Stimulated activated CD4-positive, alpha-beta T cell treated with anti-CD3 and anti-CD28 coated beads, Interleukin-1b, Interleukin-23, amount 100 ng/mL, for 1 hour (primary cell): ENCODE data around the gene RREB1.

Source experiments
- DNase-seq, 2 donors: peaks; one replicate each; pipeline ENCODE4 v3.0.0-alpha.2; 2020; ENCODE audit warnings: low read depth in 2 of 2

Gene RREB1

DNA sequence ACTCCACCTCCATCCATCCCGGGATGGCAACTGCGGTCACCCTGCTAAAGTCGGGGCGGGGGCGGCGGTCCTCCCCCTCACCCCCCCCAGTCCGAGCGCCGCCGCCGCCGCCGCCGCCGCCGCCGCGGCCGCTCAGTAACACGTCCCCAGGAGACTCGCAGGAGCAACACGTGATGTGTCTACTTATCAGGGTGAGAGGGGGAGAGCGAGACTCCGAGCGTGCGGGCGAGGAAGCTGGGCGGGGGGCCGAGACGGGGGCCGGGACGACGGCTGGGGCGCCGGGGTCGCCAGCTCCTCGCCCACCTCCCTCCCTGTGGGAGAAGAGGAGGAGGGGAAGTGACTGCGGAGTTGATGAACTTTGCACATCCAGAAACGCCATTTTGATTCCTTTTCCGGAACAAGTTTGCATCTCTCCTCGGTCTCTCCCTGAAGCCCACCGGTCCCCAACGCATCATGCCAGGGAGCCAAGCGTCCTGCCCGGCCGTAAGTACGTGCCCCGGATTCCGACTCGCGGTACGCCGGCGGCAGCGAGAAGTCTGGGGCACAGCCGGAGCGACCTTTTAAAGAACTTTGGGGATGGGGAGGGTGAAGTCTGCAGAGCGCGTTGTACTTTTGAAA, at the start of gene RREB1:
Gene RREB1 (plus strand): TSS at position 384 of the 618 bp plus-strand sequence. CDS start 73,951 bp downstream, outside the sequence.
- no peak for DNase-seq

DNA sequence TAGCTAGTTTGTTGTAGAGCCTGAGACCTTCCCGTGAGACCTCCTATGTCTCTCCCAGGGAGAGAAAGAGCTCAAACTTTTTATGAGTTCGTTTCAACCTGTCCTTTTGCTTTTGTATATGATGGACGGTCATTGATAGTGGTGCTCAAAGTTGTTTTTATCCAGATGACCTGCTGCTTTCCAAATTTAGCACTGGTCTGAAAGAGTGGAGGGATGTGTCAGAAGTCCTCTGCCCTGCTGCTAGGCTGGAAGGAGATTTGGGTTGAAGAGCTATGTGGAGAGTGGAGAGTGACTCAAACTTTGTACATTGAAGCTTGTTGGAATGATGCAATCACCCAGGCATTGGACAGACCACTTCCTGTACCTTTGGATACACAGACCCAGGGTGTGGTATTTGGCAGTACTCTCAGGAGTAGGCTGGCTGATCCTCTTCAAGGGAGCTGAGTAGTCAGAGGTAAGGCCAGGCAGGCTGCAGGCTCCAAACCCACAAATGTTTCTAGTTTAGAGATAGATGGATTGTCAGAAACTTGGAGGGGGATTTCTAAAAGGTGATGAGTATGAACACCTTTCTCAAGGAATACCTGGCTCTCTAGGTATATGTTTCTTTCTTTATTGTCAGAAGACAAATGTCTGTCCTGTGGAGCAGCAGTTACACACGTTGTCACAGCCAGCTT, 49.4 kb upstream of the RREB1 start:
- DNase-seq, result no peak

DNA sequence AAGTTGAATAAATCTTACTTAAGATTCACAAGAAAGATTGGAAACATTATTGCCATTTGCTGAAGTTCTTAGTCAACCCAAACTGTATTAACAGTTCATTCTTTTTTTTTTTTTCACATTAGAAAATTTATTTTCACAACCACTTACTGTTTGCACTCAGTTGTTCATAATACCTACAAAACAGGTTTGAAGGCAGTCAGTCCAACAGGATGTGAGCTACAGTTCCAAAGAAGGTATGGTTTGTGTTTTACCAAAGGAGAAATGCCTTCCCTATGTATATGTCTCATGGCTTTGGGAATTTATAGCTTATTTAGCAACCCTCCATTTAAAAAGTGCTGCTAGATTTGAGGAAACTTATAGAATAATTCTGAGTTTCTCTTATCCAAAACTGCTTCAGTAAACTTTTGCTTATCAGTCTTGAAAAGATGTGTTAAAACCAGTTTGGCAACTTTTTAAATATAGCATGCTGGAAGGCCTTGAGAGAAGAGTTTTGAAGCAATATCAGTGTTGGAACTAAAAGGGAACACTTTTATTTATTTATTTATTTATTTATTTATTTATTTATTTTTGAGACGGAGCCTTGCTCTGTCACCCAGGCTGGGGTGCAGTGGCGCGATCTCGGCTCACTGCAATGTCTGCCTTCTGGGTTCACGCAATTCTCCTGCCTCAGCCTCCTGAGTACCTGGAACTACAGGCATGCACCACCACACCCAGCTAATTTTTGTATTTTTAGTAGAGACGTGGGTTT, 46.8 kb upstream of the RREB1 start:
- no peak for DNase-seq

- DNase-seq, result no peak
Measured at GRCh38 chr6:7062451-7063162, 45.2 kb upstream of the RREB1 start.

DNA sequence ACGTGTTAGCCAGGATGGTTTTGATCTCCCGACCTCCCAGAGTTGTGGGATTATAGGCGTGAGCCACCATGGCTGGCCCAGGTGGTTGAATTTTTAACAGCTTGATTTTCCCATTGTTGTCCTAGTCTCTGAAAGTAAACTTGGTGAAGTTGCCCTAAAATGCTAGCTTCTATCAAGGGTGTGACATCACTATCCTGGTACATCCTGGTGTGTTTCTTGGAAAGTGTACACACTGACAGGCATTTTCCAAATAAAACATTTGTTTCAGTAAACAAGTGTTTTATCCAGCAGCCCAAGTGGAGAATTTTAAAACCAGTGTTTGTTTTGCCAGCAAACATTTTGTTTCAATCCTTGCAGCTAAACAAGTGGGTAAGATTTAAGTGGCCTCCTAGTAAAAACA, 40.5 kb upstream of the RREB1 start:
- DNase-seq, result no peak

- DNase-seq, result no peak
Measured at GRCh38 chr6:7071405-7071804, 36.4 kb upstream of the RREB1 start.

DNA sequence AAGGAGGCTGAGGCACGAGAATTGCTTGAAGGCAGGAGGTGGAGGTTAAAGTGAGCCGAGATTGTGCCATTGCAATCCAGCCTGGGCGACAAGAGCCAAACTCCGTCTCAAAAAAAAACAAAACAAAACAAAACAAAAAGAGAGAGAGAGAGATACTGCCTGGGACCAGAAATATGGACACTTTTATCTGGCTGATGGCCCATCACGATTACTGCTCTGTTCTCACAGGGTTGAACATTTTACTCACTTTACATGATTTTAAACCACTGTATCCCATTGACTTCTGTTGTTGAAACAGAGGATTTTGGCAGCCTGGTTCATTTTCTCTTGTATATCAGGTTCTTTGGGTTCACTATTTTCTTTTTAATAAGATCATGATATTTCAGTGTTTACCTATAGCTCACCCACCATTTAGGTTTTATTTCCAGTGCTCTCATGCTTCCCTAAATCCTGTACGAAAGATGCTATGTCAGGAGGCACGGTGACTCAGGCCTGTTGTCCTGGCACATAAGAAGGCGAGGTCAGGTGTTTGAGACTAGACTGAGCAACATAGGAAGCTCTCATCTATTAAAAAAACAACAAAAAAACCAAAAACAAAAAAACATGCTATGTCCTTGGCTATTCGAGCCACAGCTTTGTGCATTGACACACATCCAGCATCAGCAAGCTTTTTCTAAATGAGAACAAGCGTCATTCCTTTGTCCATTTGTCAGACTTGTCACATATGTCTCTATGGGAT, 34.5 kb upstream of the RREB1 start:
- no peak for DNase-seq

DNA sequence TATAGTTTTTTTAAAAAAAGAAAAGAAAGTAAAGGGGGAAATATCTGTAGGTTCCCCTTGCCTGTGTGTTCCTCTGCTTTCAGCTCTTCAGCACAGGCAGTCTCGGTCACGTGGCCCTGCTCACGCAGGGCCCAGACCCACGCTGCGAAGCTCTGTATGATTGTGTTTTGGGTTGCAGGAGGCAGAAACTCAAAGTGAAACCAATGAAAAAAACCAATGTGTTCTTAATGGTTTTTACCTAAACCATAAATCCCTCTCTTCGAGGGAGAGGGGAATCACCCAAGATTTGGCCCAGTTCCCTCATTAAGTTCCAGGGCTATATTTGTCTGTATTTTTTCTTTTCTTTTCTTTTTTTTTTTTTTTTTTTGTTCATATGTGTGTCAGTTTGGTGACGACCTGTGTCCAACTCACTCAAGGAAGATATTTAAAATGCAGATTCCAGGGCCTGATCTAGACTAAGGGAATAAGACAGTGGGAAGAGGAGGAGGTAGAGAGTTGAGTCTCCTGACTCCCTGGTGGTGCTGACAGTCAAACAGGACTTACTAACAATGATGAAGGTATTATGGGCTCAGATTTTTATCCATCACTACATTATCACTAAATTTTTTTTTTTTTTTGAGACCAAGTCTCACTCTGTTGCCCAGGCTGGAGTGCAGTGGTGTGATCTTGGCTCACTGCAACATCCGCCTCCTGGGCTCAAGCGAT, 33.8 kb upstream of the RREB1 start:
- no peak for DNase-seq

- DNase-seq, result no peak
Measured at GRCh38 chr6:7074870-7075269, 32.9 kb upstream of the RREB1 start.

- no peak for DNase-seq
Measured at GRCh38 chr6:7075341-7076000, 32.3 kb upstream of the RREB1 start.

DNA sequence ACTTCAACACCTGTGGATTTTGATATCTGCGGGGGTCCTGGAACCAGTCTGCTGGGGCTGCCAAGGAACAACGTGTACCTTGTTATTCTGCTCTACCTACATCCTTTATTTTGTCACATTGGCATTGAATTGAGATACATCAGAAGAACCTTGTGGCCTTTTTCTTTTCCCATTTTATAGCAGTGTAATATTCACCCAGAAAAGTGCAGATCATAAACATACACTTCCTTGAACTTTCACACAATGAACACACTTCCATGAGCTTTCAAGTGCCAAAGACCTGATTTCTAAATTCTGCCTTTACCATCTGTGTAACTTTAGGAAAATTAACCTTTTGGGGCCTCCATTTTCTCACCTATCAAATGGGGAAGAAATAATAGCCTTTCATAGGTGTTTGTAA, 29.9 kb upstream of the RREB1 start:
- no peak for DNase-seq

GRCh38 chr6:7078856-7079255, 28.9 kb upstream of the RREB1 start:
- no peak for DNase-seq

GRCh38 chr6:7080311-7080710, 27.4 kb upstream of the RREB1 start:
- no peak for DNase-seq

GRCh38 chr6:7085911-7086310, 21.9 kb upstream of the RREB1 start:
- DNase-seq, result no peak

GRCh38 chr6:7086488-7086887, 21.3 kb upstream of the RREB1 start:
- no peak for DNase-seq

GRCh38 chr6:7087066-7087465, 20.7 kb upstream of the RREB1 start:
- DNase-seq, result no peak

DNA sequence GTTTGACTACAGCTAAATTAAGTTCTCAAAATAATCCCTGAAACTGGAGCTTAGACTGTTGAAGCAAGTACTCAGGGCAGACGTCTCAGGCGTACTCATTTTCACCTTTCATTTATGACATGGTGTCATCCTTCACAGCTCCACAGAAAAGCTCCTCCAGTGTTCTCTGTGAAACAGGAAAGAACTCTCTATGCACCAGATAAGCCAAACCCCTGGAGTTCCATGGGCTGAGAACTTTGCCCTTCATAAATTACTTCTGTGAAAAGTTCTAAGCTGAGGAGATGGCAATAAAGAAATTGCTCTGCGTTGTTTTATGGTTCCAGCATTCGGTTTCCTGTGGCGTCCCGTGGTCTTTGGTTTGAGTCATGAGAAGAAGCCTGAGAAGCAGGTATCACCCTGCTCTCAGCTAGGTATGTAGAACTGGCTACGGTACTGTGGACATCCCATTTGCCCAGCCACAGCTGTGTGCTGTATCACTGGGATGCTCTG, 20.2 kb upstream of the RREB1 start:
- no peak for DNase-seq

DNA sequence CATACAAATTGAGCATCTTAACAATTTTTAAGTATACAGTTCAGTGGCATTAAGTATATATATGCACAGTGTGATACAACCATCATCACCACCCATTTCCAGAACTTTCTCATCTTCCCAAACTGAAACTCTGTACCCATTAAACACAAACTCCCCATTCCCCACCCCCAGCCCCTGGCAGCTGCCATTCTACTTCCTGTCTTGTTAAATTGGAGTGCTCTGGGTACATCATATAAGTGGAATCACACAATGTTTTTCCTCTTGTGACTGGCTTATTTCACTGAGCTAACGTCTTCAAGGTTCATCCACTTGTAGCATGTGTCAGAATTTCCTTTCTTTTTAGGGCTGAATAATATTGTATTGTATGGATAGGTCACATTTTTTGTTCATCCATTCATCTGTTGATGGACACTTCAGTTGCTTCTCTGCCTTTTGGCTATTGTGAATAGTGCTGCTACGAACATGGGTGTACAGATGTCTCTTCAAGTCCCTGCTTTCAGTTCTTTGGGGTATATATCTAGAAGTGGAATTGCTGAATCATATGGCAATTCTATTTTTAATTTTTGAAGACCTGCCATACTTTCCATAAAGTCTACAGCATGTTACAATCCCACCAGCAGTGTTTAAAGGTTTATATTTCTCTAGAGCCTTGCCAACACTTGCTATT, 19.6 kb upstream of the RREB1 start:
- DNase-seq, result no peak

DNA sequence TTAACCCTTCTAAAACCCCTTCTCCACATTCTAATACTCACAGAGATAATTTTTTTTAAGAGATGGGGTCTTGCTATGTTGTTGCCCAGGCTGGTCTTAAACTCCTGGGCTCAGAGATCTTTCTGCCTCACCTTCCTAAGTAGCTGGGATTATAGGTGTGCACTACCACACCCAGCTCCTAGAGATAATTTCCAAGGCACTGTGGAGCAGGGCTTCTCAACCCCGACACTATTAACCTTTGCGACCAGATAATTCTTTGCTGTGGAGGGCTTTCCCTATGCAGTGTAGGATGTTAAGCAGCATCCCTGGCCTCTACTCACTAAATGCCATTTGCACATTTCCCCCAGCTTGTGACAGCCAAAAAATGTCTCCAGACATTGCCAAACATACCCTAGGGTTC, 8.8 kb upstream of the RREB1 start:
- no peak for DNase-seq
